NCI-H2107 treated with DMSO at 0.1 percent for 48 hours (cell line): ENCODE measurements around the gene ROBO2.
"Not testable (repeated sequence)": the region's sequence is repeated elsewhere in the genome, so short reads cannot be mapped to it uniquely, and the experiment has no call there.

Experiments used
- DNase-seq: peaks from one replicate; lab custom pipeline; 2025; ENCODE audit not compliant: unreplicated experiment; lab: John Stamatoyannopoulos, UW

Gene ROBO2

DNA sequence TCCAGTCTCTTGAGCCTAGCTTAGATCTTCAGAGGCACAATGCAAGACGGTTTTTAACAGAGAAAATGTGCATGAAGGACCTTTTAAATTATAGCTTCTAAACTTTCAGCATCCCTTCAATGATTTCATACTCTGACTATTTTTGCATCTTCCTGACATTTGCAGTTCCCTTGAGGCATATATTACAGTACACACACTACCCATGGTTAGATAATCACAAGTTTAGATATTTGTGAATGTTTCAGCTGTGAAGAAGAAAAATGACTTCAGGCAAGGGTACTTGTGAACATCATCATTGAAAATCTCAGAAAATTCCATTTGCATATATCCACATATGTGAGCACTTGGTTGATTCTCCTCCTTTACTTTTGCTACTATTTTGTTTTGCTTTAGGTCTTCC lies 341.5 kb downstream of the ROBO2 start:
- DNase-seq, result no peak

DNA sequence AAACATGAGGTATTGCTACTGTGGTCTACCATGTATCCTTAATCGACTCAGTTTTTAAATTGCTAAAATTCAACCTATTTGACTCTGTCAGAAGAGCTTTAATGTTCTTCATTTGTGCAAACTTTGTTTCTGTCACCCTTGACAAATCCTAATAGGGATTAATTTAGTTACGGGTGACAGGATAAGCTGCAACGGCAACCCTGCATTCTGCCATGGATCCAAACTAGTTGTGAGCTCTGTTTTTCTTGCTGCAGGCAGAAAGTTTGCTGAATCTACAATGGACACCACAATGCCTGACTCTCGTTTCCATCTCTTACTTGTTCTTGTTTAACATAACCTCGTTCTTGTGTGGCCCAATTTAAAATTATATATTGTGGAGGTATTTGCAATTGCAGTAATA lies 352.3 kb downstream of the ROBO2 start:
- DNase-seq, result no peak

GRCh38 chr3:77394046-77394445 lies 354.1 kb downstream of the ROBO2 start:
- DNase-seq, result no peak

DNA sequence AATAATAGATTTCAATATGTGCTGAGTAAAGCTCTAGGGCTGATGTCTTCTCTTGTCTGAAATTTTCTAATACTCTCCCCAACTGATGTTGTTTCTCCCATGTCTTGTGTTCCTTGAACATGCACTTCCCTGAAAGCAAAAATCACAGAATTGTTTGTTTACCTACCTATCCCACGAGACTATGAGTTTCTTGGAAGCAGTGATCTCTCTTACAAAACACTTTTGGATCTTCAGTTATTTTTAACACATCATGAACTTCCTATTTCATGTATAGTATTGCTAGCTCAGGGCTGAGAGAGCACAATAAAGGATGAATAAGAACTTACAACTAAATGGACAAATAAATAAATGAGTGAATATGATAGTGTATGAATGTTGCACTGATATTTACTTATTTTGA lies 365.0 kb downstream of the ROBO2 start:
- DNase-seq, result no peak

DNA sequence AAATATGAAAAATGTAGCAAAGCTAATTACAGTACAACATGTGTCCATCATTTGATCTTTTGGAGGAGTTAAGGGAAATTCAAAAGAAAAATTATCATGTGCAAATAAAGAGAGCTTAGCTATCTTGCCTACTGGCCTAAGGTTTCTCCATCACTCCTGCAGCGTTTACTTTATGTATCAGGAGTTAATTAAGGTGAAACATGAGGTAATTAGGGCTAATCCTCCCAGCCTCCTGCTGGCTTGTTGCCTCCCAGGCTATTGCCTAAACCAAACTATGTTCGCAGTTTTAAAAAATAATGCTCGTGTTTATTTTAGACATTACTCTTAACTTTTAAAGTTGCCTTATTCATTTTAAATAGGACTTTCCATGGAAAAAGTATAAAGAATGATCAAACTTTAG lies 367.5 kb downstream of the ROBO2 start:
- no peak for DNase-seq

DNA sequence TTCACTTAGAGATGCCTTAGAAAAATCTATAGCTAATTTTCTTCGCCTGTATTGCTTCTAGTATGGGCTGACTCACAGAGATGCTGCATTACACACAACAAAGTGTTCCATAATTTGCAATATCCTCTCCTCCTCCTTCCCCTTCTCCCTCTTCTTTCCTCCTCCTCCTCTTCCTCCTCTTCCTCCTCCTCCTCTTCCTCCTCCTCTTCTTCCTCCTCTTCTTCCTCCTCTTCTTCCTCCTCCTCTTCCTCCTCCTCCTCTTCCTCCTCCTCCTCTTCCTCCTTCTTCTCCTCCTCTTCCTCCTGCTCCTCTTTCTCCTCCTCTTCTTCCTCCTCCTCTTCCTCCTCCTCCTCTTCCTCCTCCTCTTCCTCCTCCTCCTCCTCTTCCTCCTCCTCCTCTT lies 370.4 kb downstream of the ROBO2 start:
- DNase-seq, result not testable (repeated sequence)

DNA sequence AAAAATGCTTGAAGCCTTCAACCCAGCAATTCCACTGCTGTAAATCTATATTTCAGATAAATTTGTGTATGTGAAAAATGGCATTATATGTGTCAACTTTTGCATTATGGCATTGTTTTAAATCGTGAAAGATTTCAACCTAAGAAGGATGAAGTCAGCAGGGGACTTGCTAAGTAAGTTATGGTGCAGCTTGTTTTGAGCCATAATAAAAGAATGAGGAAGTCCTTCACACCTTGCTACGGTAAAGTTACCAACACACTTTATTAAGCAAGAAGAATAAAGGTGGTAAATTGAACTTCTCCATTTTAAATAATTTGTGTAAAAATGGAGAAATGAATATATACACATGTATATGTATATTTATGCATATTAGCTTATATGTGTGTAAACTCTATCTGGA lies 371.4 kb downstream of the ROBO2 start:
- DNase-seq, result no peak

DNA sequence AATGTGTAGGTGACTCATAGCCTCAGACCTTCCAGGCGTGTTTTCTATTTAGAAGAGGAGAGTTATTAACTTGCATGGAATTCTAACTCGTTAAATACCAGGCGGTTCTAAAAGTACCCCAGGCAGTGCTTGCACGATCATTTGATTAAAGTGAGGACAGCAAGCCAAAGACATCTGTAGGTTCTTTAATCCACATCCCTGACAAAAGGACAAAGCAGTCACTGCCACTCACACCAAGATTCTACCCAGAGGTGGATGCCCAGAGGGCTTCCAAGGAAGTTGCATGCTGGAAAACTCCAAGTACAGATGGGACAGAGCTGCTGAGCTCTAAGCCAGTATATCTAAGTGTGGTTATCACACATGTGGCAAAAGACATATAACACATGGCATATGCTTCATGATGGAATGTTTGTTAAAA lies 372.1 kb downstream of the ROBO2 start:
- DNase-seq, result no peak

GRCh38 chr3:77412584-77412983 lies 372.7 kb downstream of the ROBO2 start:
- DNase-seq, result no peak

GRCh38 chr3:77414881-77415280 lies 375.0 kb downstream of the ROBO2 start:
- no peak for DNase-seq

GRCh38 chr3:77420336-77420735 lies 380.4 kb downstream of the ROBO2 start:
- peak; percentile 57 for DNase-seq

- DNase-seq, result no peak
These were observed 382.0 kb downstream of the ROBO2 start for GRCh38 chr3:77421916-77422315.

GRCh38 chr3:77426531-77426930 lies 386.6 kb downstream of the ROBO2 start:
- DNase-seq, result no peak

DNA sequence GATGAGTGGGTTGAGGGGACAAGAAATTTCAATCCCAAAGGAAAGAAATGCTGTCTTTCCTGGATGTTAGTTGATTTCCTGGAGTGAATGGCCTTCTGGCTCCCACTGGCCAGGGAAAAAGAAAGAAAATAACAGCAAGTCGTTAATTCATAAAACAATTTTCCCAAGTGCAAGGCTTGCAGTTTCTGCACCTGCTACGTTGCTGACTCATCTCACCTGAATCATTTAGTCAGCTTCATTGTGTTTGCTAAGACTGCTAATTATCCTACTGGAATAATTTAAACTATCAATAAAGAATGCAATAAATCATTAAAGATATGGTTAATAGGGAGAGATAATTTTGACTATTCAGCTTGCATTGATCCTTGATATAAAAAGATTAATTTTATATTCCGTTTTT lies 387.6 kb downstream of the ROBO2 start:
- DNase-seq, result no peak

DNA sequence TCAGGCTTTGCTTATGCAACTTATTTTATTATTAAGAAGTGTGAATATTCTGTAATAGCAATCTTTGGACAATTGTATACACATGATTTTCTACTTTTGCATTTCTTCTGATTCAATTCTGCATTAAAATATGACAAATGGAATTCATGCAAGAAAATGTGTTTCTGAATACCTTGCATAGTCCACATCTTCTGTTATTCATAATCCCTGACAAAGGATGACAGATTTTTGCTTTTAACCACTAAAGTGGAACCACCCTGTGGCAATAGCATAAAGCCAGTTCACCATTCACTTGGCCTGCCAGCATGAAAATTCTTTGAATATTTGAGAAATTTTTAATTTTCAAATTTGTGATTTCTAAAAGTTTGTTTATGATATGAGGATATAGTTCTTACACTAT lies 397.0 kb downstream of the ROBO2 start:
- DNase-seq, result no peak

GRCh38 chr3:77446084-77446483 lies 406.2 kb downstream of the ROBO2 start:
- DNase-seq, result no peak

- no peak for DNase-seq
These were observed 406.9 kb downstream of the ROBO2 start for GRCh38 chr3:77446761-77447160.

- no peak for DNase-seq
These were observed 409.8 kb downstream of the ROBO2 start for GRCh38 chr3:77449459-77450350.

DNA sequence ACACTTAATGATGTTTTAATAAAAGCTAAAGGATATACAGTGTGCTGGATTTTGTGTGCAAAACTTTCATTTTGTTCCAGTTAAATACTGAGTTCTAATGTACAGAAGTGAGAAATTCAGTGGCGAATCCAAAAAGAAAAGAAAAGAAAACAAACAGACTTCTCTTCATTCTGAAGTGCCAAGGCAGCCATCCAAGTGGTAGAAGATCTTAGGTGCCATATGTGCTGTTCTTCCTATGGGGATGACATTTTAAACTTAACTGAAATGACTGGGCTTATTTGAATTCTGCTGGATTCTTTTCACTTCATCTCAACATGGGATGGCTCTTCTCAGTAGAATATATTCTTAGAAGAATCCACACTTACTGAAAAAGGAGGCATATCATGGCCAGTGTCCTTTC lies 416.5 kb downstream of the ROBO2 start:
- no peak for DNase-seq

DNA sequence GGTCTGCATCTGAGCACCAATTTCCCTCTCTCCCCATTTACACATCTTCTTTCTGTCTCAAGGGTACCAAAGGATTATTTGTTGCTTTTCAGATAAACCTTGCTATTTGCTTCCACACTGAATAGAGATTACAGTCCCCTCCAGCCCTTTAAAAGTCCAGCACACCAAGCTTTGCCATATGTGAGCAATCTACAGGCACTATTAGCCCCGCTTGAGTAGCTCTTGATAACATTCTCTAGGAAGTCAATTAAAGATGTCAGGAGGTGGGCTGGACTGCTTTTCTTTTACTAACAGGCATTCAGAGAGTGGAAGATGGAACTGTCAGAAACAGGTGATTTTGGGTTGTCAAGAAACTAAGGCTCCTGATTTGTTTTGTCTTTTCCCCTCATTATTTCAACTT lies 417.0 kb downstream of the ROBO2 start:
- no peak for DNase-seq

GRCh38 chr3:77459926-77460325 lies 420.0 kb downstream of the ROBO2 start:
- DNase-seq, result no peak

GRCh38 chr3:77460326-77460725 lies 420.4 kb downstream of the ROBO2 start:
- DNase-seq, result no peak

GRCh38 chr3:77462951-77463350 lies 423.1 kb downstream of the ROBO2 start:
- DNase-seq, result no peak
